Small intestine (tissue), 16 donors: ENCODE measurements around the gene EPN2. TPM values are rescaled to one million over a fixed set of nuclear protein-coding genes. Genes with fewer than 3 reads are reported as not detected.
"Not testable (repeated sequence)": the region's sequence is repeated elsewhere in the genome, so short reads cannot be mapped to it uniquely, and the experiment has no call there.

ENCODE experiments used
- DNase-seq, 2 donors: peaks; one replicate each; pipeline versions ENCODE4 v3.0.0 to v3.0.0-alpha.2; 2013
- FAIRE-seq: peaks from 2 replicates; lab custom pipeline; 2012; peaks lifted over from hg19 to GRCh38; lab: Jason Lieb, UNC
- H3K27ac ChIP-seq, 3 donors: one replicate each; pipeline ENCODE4 v1.5.1; 2013; ENCODE audit warnings: low read length in 2 of 3, mild to moderate bottlenecking in 2 of 3, control low read depth in 1 of 3, inconsistent platforms in 1 of 3, low read depth in 1 of 3, moderate library complexity in 1 of 3
- H3K27me3 ChIP-seq, 3 donors: one replicate each; pipeline ENCODE4 v1.6.1; 2013; ENCODE audit warnings: low read length in 3 of 3, inconsistent platforms in 1 of 3; ENCODE audit not compliant: control insufficient read depth in 3 of 3, insufficient read depth in 3 of 3
- H3K36me3 ChIP-seq, 3 donors: one replicate each; pipeline ENCODE4 v1.6.1; 2013; ENCODE audit warnings: low read length in 3 of 3, inconsistent platforms in 1 of 3, low read depth in 1 of 3, mild to moderate bottlenecking in 1 of 3, moderate library complexity in 1 of 3; ENCODE audit not compliant: control insufficient read depth in 3 of 3, insufficient read depth in 2 of 3
- H3K4me1 ChIP-seq, 3 donors: one replicate each; pipeline ENCODE4 v1.6.1; 2013; ENCODE audit warnings: low read length in 2 of 3, inconsistent platforms in 1 of 3, low read depth in 1 of 3, mild to moderate bottlenecking in 1 of 3, moderate library complexity in 1 of 3; ENCODE audit not compliant: control insufficient read depth in 3 of 3, insufficient read depth in 2 of 3
- H3K4me3 ChIP-seq, 3 donors: one replicate each; pipeline ENCODE4 v1.5.1; 2013; ENCODE audit warnings: low read length in 3 of 3, control low read depth in 1 of 3, inconsistent platforms in 1 of 3, low read depth in 1 of 3, mild to moderate bottlenecking in 1 of 3, moderate library complexity in 1 of 3
- H3K9me3 ChIP-seq, 2 donors: one replicate each; pipeline ENCODE4 v1.6.1; 2013; ENCODE audit warnings: low read depth in 1 of 2, low read length in 1 of 2; ENCODE audit not compliant: control insufficient read depth in 2 of 2, insufficient read depth in 1 of 2
- WGBS, 3 donors: extraction: QIAGEN DNeasy Blood & Tissue Kit; methylation state at CpG; one replicate each; pipeline ENCODE4 v1.1.7; 2013; 5-methylcytosine and 5-hydroxymethylcytosine counted together
- long read RNA-seq, 10 donors: transcript quantifications; one replicate each; lab custom pipeline, GENCODE V29; 2026
- polyA plus RNA-seq, 4 donors: library from polyadenylated mRNA; stranded (reverse) in 3 of 4; unstranded in 1 of 4; fragments of 200-250 nt in 3 of 4; fragments of 120-200 nt in 1 of 4; gene quantifications; one replicate each; pipeline versions ENCODE4 v1.2.1 to v1.2.3, GENCODE V29; 2013
- donor health status: healthy with polysubstance abuse.
- donor health status: control.
- donor health status: control.
- donor health status: Bipolar disorder and iron deficiency.
- donor health status: healthy.

EPN2 gene
- 10 to 100 TPM in 2 of 4 donors, 1 to 10 TPM in 2; 4.2 to 23.7 (median 10.0) TPM for polyA plus RNA-seq
- long read RNA-seq, donor 1 = 0 reads
- long read RNA-seq, donor 2, partial matches to known transcripts = 0 of 3 reads
- long read RNA-seq, donor 2, other reads (novel, unspliced or antisense) = 0 of 3 reads
- long read RNA-seq, donor 3, transcript EPN2-221 (3 exons, 309 nt) = major isoform, 8 of 11 reads
- long read RNA-seq, donor 3, partial matches to known transcripts = 0 of 11 reads
- long read RNA-seq, donor 3, other reads (novel, unspliced or antisense) = 0 of 11 reads
- long read RNA-seq, donor 4 = 0 reads
- long read RNA-seq, donor 5, partial matches to known transcripts = 0 of 2 reads
- long read RNA-seq, donor 5, other reads (novel, unspliced or antisense) = 0 of 2 reads
- long read RNA-seq, donor 6, partial matches to known transcripts = 0 of 3 reads
- long read RNA-seq, donor 6, other reads (novel, unspliced or antisense) = 0 of 3 reads
- long read RNA-seq, donor 7, full-length matches to known transcripts = 13 of 19 reads
- long read RNA-seq, donor 7, partial matches to known transcripts = 6 of 19 reads
- long read RNA-seq, donor 7, other reads (novel, unspliced or antisense) = 0 of 19 reads
- long read RNA-seq, donor 8, partial matches to known transcripts = 0 of 2 reads
- long read RNA-seq, donor 8, other reads (novel, unspliced or antisense) = 0 of 2 reads
- long read RNA-seq, donor 9, partial matches to known transcripts = 0 of 1 reads
- long read RNA-seq, donor 9, other reads (novel, unspliced or antisense) = 0 of 1 reads
- long read RNA-seq, donor 10, full-length matches to known transcripts = 11 of 21 reads
- long read RNA-seq, donor 10, partial matches to known transcripts = 10 of 21 reads
- long read RNA-seq, donor 10, other reads (novel, unspliced or antisense) = 0 of 21 reads

GRCh38 chr17:19237139-19237388 is at the start of gene EPN2:
Gene EPN2, plus strand, starts transcription at chr17:19237366. Its CDS starts 45,754 bp downstream, at chr17:19283120.
- H3K36me3 ChIP-seq, H3K27me3 ChIP-seq, H3K9me3 ChIP-seq, H3K4me1 ChIP-seq, FAIRE-seq: not testable (repeated sequence)
- DNase-seq = peak; percentile 49 to 68
- 0 to 1% methylated on average over 13 to 19 of the region's 31 CpGs; no CpG with 5 or more reads in 1 of the 3 donors for WGBS, 3 donors
- Histone ChIP-seq H3K4me3 (peak within 1 kb of the TSS; percentile 86 to 99 (median 91)), H3K27ac (peak within 1 kb of the TSS; percentile 45 to 78 (median 57))

GRCh38 chr17:19187883-19188869 is 49.0 kb upstream of the EPN2 start:
- H3K4me1 ChIP-seq, FAIRE-seq, H3K4me3 ChIP-seq, H3K27ac ChIP-seq, DNase-seq, H3K36me3 ChIP-seq, H3K9me3 ChIP-seq, H3K27me3 ChIP-seq: not testable (repeated sequence)
- WGBS, 3 donors = 0% methylated on average over 8 to 9 of the region's 62 CpGs

GRCh38 chr17:19188870-19189708 is 48.1 kb upstream of the EPN2 start:
- FAIRE-seq = not testable (repeated sequence)

DNA sequence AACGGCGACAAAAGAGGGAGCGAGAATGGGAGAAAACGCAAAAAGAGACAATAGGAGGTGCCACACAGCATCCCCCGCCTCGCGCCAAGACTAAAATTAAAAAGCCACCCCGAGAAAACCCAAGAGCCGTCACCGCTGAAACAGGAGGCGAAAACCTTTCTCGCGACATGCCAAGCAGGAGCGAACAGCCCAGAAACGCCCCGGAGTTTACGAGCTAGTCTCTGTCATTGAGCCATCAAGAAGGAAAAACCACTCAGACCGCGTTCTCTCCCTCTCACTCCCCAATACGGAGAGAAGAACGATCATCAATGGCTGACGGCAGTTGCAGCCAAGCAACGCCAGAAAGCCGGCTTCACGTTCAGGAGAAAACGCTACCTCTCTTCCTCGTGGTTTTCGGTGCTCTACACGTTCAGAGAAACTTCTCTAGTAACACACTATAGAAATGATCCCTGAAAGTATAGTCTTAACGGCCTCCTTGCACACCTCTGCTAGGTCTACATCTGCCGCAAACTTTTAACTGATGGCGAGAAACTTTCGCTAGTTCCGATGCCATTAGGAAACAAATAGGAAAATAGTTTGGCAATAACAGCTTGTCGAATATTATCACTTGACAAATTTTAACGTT is 47.3 kb upstream of the EPN2 start:
- not testable (repeated sequence) for H3K27me3 ChIP-seq, H3K4me1 ChIP-seq, H3K27ac ChIP-seq, H3K4me3 ChIP-seq, FAIRE-seq, H3K36me3 ChIP-seq, H3K9me3 ChIP-seq, DNase-seq
- no CpG with 5 or more reads among the region's 36 CpGs for WGBS, 3 donors

More at GRCh38 chr17:19188870-19189708, 48.1 kb upstream of the EPN2 start:
- not testable (repeated sequence) for H3K36me3 ChIP-seq, H3K27me3 ChIP-seq, H3K27ac ChIP-seq, DNase-seq, H3K4me3 ChIP-seq, H3K4me1 ChIP-seq, H3K9me3 ChIP-seq
- no CpG with 5 or more reads among the region's 39 CpGs for WGBS, 3 donors

- H3K4me1 ChIP-seq, H3K27me3 ChIP-seq, FAIRE-seq, H3K27ac ChIP-seq, DNase-seq, H3K9me3 ChIP-seq, H3K36me3 ChIP-seq: not testable (repeated sequence)
- WGBS, 3 donors = 0 to 3% methylated on average over 1 to 12 of the region's 33 CpGs; no CpG with 5 or more reads in 1 of the 3 donors
- H3K4me3 ChIP-seq = peak overlapping the region in 1 of 3 donors; percentile 29
These were observed 40.6 kb upstream of the EPN2 start for GRCh38 chr17:19196382-19197204.

GRCh38 chr17:19202448-19202847 is 34.7 kb upstream of the EPN2 start:
- not testable (repeated sequence) for H3K36me3 ChIP-seq, DNase-seq, H3K27ac ChIP-seq, H3K4me3 ChIP-seq, H3K4me1 ChIP-seq, FAIRE-seq, H3K9me3 ChIP-seq, H3K27me3 ChIP-seq
- no CpG with 5 or more reads among the region's 20 CpGs for WGBS, 3 donors

DNA sequence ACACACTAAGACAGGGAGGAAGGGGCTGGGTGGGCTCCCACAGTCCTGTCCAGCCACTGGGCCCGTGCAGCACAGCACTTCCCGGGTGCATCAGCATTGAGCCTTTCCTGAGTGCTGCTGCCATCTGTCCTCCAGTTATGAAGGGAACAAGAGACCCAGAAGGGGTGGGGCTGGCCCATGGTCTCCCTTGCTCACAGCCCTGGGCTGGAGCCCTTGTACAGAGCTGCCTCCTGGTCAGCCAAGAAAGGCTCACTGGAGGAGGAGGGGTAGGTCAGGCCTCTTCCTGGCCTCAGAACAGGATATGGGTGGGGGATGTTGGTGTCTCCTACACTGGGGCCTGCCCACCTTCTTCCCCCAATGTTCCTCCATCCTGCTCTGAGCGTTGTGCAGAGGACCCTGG is 33.7 kb upstream of the EPN2 start:
- H3K36me3 ChIP-seq, H3K4me3 ChIP-seq, H3K27me3 ChIP-seq, H3K9me3 ChIP-seq, DNase-seq, H3K4me1 ChIP-seq, FAIRE-seq, H3K27ac ChIP-seq: not testable (repeated sequence)
- no CpG with 5 or more reads among the region's 3 CpGs for WGBS, 3 donors
